Ectodermal cell (in vitro differentiated cells): ENCODE data around the gene ARHGAP15.

ENCODE experiments used
- H3K27ac ChIP-seq: 2 replicates; pipeline ENCODE4 v1.7.0; 2013; ENCODE audit warnings: mild to moderate bottlenecking, low read depth, low read length; ENCODE audit not compliant: insufficient read depth, poor library complexity, severe bottlenecking
- H3K27me3 ChIP-seq: 2 replicates; pipeline ENCODE4 v1.7.0; 2013; ENCODE audit warnings: mild to moderate bottlenecking, low read length; ENCODE audit not compliant: insufficient read depth, control insufficient read depth, poor library complexity, severe bottlenecking
- H3K36me3 ChIP-seq: one replicate; pipeline ENCODE4 v1.7.0; 2013; ENCODE audit warnings: low read length; ENCODE audit not compliant: control insufficient read depth, insufficient read depth
- H3K4me1 ChIP-seq: one replicate; pipeline ENCODE4 v1.7.0; 2013; ENCODE audit warnings: low read length; ENCODE audit not compliant: control insufficient read depth, insufficient read depth
- H3K4me3 ChIP-seq: 2 replicates; pipeline ENCODE4 v1.7.0; 2013; ENCODE audit warnings: low read depth, low read length, control low read depth; ENCODE audit not compliant: insufficient read depth
- H3K9me3 ChIP-seq: 2 replicates; pipeline ENCODE4 v1.7.0; 2013; ENCODE audit warnings: mild to moderate bottlenecking, low read length, moderate library complexity; ENCODE audit not compliant: control insufficient read depth
- WGBS, 2 experiments: methylation state at CpG; one replicate each; pipeline ENCODE4 v1.1.7; 2013; ENCODE audit warnings: missing lambda C conversion rate in 2 of 2; 5-methylcytosine and 5-hydroxymethylcytosine counted together

ARHGAP15 gene

DNA sequence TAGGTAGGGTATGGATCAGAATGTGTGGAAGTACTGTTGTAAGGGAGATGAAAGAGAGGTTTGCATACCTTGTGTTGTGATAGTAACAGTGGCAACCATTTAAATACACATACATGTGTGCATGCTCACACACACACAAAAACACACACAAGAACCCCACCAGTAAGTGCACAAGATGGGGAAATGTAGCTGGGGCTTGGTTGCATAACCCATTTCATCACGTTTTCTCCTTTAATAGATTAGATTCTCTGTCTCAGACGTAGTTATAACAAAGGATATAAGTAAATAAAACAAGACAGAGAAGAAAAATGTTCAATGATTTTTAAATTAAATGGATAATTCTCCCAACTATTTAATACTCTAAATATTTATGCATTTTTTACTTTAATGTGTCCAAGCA is 13.4 kb downstream of the ARHGAP15 start:
- H3K27me3 ChIP-seq: no peaks in the 10 kb centered on the region
- no peaks in the 10 kb centered on the region for H3K36me3 ChIP-seq
- no peak overlapping the region for H3K27ac ChIP-seq
- no peaks in the 10 kb centered on the region for H3K9me3 ChIP-seq
- H3K4me1 ChIP-seq: no peaks in the 10 kb centered on the region
- no peak overlapping the region for H3K4me3 ChIP-seq
- 100% methylated on average over 1 of the region's 2 CpGs; no CpG with 5 or more reads in 1 of the 2 experiments for WGBS, 2 experiments

DNA sequence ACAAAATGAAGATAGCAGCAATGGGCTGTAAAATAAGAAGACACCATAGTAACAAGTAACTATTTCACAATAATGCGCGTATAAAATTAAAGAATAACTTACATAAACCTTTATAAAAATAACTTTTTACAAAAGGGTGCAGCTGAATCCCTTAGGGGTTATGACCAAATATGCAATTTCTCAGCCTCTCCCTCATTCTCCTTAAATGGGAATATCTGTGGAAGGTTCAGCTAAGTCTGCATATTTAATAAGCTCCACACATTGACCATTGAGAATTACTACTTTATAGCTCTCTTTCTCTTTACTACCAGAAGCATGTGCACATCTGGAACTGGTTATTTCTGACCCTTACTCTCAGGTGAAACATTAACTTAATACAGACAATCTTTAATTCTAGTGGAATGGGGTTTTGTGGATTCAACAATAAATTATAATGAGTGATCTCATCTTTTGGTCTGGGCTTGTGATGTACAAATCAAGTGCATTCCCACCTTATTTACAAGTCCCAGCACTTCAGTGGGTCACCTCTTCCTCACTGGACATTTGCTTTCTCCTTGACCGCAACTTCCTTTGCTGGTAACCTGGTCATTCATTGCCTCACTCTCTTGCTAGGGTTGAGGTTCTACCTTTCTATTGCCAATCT is 15.7 kb downstream of the ARHGAP15 start:
- Histone ChIP-seq H3K9me3 (no peaks in the 10 kb centered on the region), H3K4me1 (no peaks in the 10 kb centered on the region), H3K4me3 (no peak overlapping the region), H3K36me3 (no peaks in the 10 kb centered on the region), H3K27me3 (no peaks in the 10 kb centered on the region), H3K27ac (no peak overlapping the region)
- WGBS, 2 experiments: 97 to 98% methylated on average over 3 of the region's 3 CpGs

DNA sequence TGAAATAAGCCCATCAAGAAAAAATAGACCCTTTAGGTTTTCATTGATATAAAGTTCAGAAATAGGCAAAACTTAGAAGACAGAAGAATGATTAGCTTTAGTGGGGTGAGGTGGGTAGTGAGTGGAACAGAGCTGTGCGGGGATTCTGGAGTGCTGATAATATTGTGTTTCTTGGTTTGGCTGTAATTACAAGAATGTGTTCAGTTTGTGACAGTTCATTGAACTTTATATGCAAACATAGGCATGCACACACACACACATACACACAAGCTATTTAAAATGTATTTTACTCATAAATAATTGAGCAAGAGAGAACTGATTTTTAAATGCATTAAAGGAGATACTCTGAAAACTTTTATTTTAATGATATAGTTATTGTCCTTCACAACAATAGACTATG is 17.1 kb downstream of the ARHGAP15 start:
- 91 to 94% methylated on average over 1 of the region's 1 CpG for WGBS, 2 experiments

DNA sequence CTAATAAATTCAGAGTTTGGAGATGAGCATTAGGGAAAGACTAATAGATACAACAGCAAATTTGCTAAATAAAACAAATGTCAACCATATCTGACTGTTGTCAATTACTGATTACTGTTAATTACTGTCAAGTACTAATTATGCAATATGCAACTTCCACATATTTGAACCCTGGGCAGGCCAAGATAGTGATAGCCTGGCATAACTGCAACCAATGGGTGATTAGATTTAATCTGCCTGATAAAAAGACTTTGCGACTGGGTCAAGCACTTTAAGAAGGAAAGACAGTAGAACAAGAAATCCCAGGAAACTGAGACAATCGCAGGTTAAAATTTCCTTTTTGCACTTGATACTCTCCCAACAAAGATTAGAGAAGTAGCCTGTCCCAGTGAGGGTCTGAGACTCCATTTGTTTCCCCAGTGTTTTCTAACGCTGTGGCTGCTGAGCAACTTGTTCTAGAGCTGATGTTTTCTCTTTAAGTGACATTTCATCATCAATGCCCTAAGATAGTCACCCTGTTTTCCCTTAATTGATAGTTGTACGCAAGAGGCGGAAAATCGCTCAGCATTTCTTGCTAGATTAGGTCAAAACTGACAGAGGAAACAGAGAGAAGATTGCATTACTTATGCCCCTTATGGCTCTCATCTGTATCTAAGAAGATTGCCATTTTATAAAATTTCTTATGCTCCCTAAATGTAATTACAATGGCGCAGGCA is 17.8 kb downstream of the ARHGAP15 start:
- H3K27me3 ChIP-seq: no peaks in the 10 kb centered on the region
- WGBS, 2 experiments: 90 to 91% methylated on average over 7 of the region's 7 CpGs
- H3K4me1 ChIP-seq: no peaks in the 10 kb centered on the region
- H3K9me3 ChIP-seq: no peaks in the 10 kb centered on the region
- no peaks in the 10 kb centered on the region for H3K36me3 ChIP-seq
- no peak overlapping the region for H3K4me3 ChIP-seq
- no peak overlapping the region for H3K27ac ChIP-seq

More for the DNA sequence above, 17.1 kb downstream of the ARHGAP15 start:
- Histone ChIP-seq H3K4me1 (no peaks in the 10 kb centered on the region), H3K27ac (no peak overlapping the region), H3K9me3 (no peaks in the 10 kb centered on the region), H3K4me3 (no peak overlapping the region), H3K36me3 (no peaks in the 10 kb centered on the region), H3K27me3 (no peaks in the 10 kb centered on the region)

DNA sequence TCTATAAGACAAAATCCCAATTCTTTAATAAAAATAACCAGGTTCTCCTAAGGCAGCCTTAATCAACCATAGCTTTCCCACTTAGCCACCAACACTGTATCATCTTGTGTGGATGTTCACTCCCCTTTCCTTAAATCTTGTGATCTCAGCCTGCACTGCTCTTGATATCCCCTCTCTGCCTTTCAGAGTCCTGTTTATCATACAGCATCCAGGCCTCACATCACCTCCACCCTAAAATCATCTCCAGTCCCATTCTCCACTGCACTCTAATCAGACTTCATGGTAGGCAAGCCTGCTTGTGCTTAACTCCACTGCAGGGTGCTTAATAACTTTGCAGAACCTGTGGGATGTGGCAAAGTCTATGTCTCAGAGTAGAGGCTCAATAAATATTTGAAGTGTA is 18.8 kb downstream of the ARHGAP15 start:
- H3K4me1 ChIP-seq: no peaks in the 10 kb centered on the region

DNA sequence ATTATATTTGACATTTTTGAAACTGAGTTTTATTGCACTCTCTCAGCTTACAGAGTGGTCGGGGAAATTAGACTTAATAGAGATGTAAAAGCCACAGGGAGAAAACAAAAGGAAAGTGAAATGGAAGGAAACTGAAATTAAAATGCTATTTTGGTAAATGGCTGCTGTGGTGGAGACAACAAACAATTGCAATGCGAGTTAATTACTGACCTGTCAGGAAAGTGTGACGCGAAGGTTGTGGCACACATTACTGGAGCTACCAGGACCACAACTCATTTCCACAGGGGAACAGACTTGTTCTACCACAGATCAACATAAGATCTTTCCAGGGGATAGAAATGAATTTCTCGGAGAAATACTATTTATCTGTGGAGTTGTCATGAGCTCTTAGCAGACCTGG is 19.5 kb downstream of the ARHGAP15 start:
- no peak overlapping the region for H3K27ac ChIP-seq
- 91 to 95% methylated on average over 5 of the region's 5 CpGs for WGBS, 2 experiments
- H3K27me3 ChIP-seq: no peaks in the 10 kb centered on the region
- no peaks in the 10 kb centered on the region for H3K4me1 ChIP-seq
- no peak overlapping the region for H3K4me3 ChIP-seq
- H3K36me3 ChIP-seq: no peaks in the 10 kb centered on the region
- H3K9me3 ChIP-seq: no peaks in the 10 kb centered on the region

More for the DNA sequence above, 18.8 kb downstream of the ARHGAP15 start:
- no peak overlapping the region for H3K4me3 ChIP-seq
- H3K36me3 ChIP-seq: no peaks in the 10 kb centered on the region
- H3K27ac ChIP-seq: no peak overlapping the region
- no peaks in the 10 kb centered on the region for H3K27me3 ChIP-seq
- no peaks in the 10 kb centered on the region for H3K9me3 ChIP-seq

DNA sequence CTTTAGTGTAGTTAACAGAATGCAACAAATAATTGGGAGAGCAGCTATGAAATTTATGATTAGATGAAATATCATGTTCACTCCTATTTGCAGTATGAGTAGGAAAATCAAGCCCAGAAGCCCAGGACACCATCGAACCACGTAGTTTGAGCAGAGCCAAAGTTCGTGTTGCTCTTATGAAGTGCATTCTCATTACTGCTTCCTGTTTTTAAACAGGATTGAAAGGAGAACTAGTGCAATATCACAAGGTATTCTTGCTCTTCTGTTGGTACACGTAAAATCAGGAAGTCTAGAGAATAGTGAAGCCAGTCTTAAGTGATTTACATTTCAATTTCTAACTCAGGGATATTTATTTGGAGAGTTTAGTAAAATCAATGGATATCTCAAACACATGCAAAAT is 21.1 kb downstream of the ARHGAP15 start:
- no peaks in the 10 kb centered on the region for H3K27me3 ChIP-seq
- H3K36me3 ChIP-seq: no peaks in the 10 kb centered on the region
- 91 to 93% methylated on average over 4 of the region's 4 CpGs for WGBS, 2 experiments
- no peak overlapping the region for H3K27ac ChIP-seq
- H3K4me3 ChIP-seq: no peak overlapping the region
- H3K4me1 ChIP-seq: no peaks in the 10 kb centered on the region
- H3K9me3 ChIP-seq: no peaks in the 10 kb centered on the region

DNA sequence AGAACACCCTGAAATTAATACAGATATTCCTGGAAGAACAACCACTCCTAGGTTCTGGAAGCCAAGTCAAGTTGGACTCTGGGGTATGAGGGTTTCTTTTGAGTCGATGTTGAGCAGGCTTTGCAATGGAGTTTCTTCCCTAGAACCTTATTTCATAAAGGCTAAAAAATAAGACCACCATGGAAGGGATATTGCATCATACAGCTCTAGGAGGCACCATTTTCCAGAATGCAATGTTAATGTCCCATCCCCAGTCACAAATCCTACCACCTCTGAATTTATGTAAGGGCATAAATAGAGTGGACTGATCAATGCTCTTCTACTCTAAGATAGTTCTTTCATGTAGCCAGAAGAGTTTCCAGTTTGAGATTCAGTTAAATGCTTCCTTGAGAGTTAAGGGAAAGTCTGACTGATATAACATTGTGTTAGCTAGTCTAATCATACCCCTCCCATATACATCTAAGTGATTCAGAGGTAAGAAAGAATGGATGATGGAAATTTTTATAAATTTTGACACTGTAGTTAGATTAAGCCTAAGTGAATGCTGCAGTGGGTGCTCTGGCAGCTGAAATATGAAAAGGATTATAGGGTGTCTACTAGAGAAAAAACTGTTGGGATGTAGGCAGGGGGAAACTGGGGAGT is 22.0 kb downstream of the ARHGAP15 start:
- Histone ChIP-seq H3K9me3 (no peaks in the 10 kb centered on the region), H3K27ac (no peak overlapping the region), H3K27me3 (no peaks in the 10 kb centered on the region), H3K36me3 (no peaks in the 10 kb centered on the region), H3K4me3 (no peak overlapping the region), H3K4me1 (no peaks in the 10 kb centered on the region)
- WGBS, 2 experiments: 91% methylated on average over 1 of the region's 1 CpG; no CpG with 5 or more reads in 1 of the 2 experiments

DNA sequence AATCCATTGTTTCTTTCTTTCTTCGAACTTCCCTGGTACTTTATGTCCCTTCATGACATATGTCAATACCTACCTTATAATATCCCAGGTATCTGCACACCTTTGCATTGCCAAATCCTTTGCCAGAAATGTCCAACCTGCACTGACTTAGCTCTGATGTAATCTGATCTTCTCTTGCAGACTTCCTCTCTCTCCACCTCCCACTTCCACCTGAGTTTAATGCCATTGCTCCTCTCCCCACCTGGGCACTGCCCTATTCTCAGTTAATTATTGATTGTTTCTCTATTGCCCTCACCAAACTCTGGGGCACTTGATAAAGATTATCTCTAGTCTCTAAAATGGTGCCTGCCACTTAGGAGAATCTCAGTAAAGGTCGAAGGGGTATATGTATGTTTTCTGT is 23.0 kb downstream of the ARHGAP15 start:
- Histone ChIP-seq H3K27me3 (no peaks in the 10 kb centered on the region), H3K36me3 (no peaks in the 10 kb centered on the region)
- WGBS, 2 experiments: 87 to 88% methylated on average over 2 of the region's 2 CpGs

DNA sequence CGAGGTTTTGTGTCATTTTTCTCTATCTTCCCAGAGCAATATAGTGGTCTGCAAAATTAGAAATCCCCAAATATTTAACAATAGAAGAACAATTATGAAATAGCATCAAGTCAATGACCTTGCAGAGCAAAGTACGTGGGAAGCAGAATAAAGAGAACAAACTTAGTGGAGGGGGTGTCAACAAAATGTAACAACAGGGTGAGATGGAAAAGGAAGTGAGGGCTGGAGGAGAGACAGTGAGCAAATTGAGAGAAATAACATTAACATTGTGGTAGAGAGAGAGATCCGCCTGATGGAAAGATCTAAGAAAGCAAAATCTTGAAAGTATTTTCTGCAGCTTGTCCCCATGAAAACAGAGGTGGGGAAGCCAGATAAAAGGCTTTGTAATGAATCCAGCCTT is 23.4 kb downstream of the ARHGAP15 start:
- H3K27ac ChIP-seq: no peak overlapping the region
- no peaks in the 10 kb centered on the region for H3K9me3 ChIP-seq
- WGBS, 2 experiments: 91 to 92% methylated on average over 2 to 3 of the region's 3 CpGs

More for the DNA sequence above, 23.0 kb downstream of the ARHGAP15 start:
- no peaks in the 10 kb centered on the region for H3K4me1 ChIP-seq
- no peaks in the 10 kb centered on the region for H3K9me3 ChIP-seq
- H3K27ac ChIP-seq: no peak overlapping the region
- H3K4me3 ChIP-seq: no peak overlapping the region

More for the DNA sequence above, 23.4 kb downstream of the ARHGAP15 start:
- H3K36me3 ChIP-seq: no peaks in the 10 kb centered on the region
- no peaks in the 10 kb centered on the region for H3K27me3 ChIP-seq
- no peak overlapping the region for H3K4me3 ChIP-seq
- H3K4me1 ChIP-seq: no peaks in the 10 kb centered on the region
